AG04449 (cell line): Measurements from ENCODE around the gene METRN.

Experiments
- CTCF ChIA-PET: fragments of 350-600 bp; formaldehyde crosslinking; extraction: SDS; loops from one replicate; lab custom pipeline; 2021; ENCODE audit warnings: antibody characterized with exemption; lab: Yijun Ruan, JAX
- POLR2A ChIA-PET: fragments of 400-600, 350-600 bp; formaldehyde crosslinking; extraction: SDS; loops from one replicate; lab custom pipeline; 2020; ENCODE audit warnings: antibody characterized with exemption, inconsistent platforms; lab: Yijun Ruan, JAX
- DNase-seq: peaks from one replicate; pipeline ENCODE4 v3.0.0-alpha.2; 2010; ENCODE audit warnings: low read depth, low spot score
- H3K4me3 ChIP-seq: 2 replicates; pipeline ENCODE4 v1.5.1; 2011; ENCODE audit warnings: low read depth, mild to moderate bottlenecking, control low read depth, low read length
- TF ChIP-seq, protein P1 (sequence below): IDR thresholded peaks from one replicate; pipeline ENCODE4 v1.5.1; 2011; ENCODE audit warnings: mild to moderate bottlenecking, moderate library complexity, low read length, control low read depth, inconsistent platforms; ENCODE audit not compliant: insufficient read depth; ENCODE audit errors: missing control alignments

The METRN gene

DNA sequence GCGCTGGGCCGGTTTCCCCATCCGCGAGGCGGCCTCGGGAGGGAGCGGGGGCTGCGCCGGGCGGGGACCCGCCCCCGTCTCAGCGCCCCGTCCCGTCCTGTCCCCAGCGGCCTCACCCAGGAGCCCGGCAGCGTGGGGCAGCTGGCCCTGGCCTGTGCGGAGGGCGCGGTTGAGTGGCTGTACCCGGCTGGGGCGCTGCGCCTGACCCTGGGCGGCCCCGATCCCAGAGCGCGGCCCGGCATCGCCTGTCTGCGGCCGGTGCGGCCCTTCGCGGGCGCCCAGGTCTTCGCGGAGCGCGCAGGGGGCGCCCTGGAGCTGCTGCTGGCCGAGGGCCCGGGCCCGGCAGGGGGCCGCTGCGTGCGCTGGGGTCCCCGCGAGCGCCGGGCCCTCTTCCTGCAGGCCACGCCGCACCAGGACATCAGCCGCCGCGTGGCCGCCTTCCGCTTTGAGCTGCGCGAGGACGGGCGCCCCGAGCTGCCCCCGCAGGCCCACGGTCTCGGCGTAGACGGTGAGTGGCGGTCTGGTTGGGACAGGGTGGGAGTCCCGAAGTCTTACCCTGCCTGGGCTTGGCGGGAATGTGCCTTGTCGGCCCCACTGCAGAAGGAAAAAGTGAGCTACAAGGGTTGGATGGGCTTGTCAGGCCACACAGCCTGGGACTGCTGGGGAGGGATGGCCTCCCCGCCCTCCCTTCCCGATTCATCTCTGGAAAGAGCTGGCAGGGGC lies 720 bp downstream of the METRN start:
- no peak for DNase-seq
- H3K4me3 ChIP-seq, result peak overlapping the region; percentile 65
- POLR2A ChIA-PET, result interaction anchor here (0.6 to 1.1 kb wide), 5 partner anchors 9 to 69 kb away, joined by 3 to 6 read pairs (median 4); partner anchors contain the start of gene STUB1
- CTCF ChIA-PET, result interaction anchor here (0.5 to 10.1 kb wide), 13 partner anchors 8 to 340 kb away, joined by 3 to 210 read pairs (median 5); partner anchors contain the start of genes CCDC78, CHTF18, CIAO3 and HAGHL
- TF ChIP-seq, protein P1, sequence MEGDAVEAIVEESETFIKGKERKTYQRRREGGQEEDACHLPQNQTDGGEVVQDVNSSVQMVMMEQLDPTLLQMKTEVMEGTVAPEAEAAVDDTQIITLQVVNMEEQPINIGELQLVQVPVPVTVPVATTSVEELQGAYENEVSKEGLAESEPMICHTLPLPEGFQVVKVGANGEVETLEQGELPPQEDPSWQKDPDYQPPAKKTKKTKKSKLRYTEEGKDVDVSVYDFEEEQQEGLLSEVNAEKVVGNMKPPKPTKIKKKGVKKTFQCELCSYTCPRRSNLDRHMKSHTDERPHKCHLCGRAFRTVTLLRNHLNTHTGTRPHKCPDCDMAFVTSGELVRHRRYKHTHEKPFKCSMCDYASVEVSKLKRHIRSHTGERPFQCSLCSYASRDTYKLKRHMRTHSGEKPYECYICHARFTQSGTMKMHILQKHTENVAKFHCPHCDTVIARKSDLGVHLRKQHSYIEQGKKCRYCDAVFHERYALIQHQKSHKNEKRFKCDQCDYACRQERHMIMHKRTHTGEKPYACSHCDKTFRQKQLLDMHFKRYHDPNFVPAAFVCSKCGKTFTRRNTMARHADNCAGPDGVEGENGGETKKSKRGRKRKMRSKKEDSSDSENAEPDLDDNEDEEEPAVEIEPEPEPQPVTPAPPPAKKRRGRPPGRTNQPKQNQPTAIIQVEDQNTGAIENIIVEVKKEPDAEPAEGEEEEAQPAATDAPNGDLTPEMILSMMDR, result peak; percentile 12

DNA sequence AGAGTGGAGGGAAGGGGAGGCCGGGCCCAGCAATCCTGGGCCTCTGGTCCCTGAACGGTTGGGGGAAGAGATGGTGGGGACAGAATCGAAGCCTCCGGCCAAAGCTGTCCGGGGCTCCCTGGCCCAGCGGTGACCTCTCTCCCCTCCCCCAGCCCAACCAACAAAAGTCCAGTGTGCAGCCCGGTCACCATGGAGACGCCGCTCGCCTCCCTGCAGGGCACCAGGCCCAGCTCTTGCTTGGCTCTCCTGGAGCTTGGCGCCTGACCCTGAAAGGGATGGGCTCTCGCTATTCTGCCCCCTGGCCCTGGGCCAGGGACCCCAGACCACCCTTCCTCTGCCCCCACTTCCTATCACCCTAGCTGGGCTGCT lies 1.3 kb downstream of the METRN start:
- ChIA-PET CTCF (interaction anchor here (0.8 to 10.1 kb wide), 13 partner anchors 9 to 339 kb away, joined by 3 to 210 read pairs (median 5); partner anchors contain the start of genes CCDC78, CHTF18, CIAO3 and HAGHL), POLR2A (interaction anchor here (0.6 to 1.1 kb wide), 3 partner anchors 9 to 36 kb away, joined by 3 to 6 read pairs (median 4); partner anchors contain the start of gene STUB1)
- peak overlapping the region; percentile 65 for H3K4me3 ChIP-seq
- DNase-seq, result no peak
- TF ChIP-seq, protein P1, result no peak

DNA sequence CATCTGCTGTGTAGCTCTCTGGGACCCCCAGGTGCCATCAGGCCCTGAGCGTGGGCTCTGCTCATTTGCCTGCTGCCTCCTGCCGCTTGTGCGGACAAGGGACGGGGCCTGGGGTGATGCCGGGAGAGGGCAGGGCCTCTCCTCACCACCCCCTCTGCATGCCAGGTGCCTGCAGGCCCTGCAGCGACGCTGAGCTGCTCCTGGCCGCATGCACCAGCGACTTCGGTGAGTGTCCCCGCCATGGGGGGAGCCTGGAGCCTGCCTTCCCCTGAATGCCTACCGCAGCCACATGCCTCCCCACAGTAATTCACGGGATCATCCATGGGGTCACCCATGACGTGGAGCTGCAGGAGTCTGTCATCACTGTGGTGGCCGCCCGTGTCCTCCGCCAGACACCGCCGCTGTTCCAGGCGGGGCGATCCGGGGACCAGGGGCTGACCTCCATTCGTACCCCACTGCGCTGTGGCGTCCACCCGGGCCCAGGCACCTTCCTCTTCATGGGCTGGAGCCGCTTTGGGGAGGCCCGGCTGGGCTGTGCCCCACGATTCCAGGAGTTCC lies 1.9 kb downstream of the METRN start:
- DNase-seq, result no peak
- TF ChIP-seq, protein P1, result no peak
- ChIA-PET CTCF (interaction anchor here (0.8 to 10.1 kb wide), 7 partner anchors 10 to 339 kb away, joined by 3 to 210 read pairs (median 5); partner anchors contain the start of genes CCDC78, CHTF18, HAGHL and RPUSD1), POLR2A (no interaction called here)
- H3K4me3 ChIP-seq, result peak overlapping the region; percentile 65; the same call in 1 of the 2 replicates

DNA sequence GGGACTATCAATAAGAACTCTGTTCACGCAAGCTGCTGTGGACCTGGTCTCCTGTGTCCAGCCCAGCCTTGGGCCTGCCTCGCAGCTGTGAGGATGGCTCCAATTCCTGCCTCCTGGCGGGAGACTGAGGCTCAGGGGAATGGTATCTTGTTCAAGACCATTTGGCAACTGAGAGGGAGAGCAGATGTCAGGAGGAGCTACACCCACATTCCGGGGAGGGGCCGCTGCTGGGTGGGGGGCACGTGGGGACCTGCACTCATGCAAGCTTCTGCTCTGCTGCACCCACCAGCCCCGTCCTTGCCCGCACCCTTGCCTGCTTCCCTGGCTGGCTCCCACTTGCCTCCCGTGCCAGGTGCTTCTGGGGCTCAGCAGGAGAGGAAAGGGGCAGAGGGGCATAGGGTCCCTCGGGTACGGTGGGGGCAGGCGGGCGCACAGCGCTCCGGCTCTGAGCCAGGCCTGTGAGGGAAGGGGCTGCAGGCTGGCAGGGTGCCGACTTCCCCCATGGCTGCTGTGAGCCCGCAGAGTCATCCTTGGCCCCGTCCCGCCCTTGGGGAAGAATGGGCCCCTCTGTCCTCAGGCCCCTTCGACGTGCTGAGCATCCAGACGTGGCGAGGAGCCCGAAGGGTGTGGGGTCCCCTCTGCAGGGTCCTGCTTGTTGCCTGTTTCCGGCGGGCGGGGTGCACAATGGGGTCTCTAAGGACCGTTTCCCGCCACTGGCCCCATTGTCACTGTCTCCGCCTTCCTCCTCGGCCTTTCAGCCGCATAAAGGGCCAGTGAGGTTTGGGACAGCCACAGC lies 2.7 kb downstream of the METRN start:
- CTCF ChIA-PET, result interaction anchor here (1.0 to 10.1 kb wide), 2 partner anchors 68 to 139 kb away, joined by 3 to 210 read pairs; partner anchors contain the start of genes CHTF18 and RPUSD1

DNA sequence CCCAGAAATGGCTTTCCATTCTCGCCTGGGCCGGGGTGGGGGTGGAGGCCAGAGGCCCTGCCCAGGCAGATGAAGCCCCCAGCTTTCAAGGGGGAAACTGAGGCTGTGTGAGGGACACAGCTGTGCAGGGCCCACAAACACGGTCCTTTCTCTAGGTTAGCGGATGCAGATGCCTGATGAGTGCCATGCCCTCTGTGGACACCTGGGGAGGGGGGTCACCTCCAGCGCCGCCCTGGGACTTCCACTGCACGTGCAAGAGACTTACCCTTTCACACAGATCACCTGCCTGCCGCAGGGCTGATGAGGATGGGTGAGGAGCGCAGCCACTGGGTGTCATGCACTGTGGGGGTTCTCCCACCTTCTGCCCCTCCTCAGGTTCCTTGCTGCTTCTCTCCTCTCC lies 3.5 kb downstream of the METRN start:
- ChIA-PET POLR2A (no interaction called here), CTCF (interaction anchor here (3.4 kb wide), 1 partner anchor 68 kb away, joined by 25 read pairs; no protein-coding TSS in a partner anchor)
- no peak for DNase-seq
- TF ChIP-seq, protein P1, result no peak
- no peak overlapping the region for H3K4me3 ChIP-seq

More for the DNA sequence above, 2.7 kb downstream of the METRN start:
- no peak for DNase-seq
- TF ChIP-seq, protein P1, result no peak
- POLR2A ChIA-PET, result no interaction called here
- H3K4me3 ChIP-seq, result no peak overlapping the region
